Measurements from ENCODE around the gene DHRS2. TPM values are rescaled to one million over a fixed set of nuclear protein-coding genes. Genes with fewer than 3 reads are reported as not detected.

Gene DHRS2
- total RNA-seq, 4 donors from 2014 or later, result 0.24 TPM; not detected in 3

- DNase-seq (ENCODE audit: low spot score) (no peak), ATAC-seq (ENCODE audit: low FRiP score) (no peak)
- TF ChIP-seq CTCF (IDR thresholded peaks at IDR 0.05), result no peak
These were observed 34.7 kb upstream of the DHRS2 start for GRCh38 chr14:23601424-23601823.

GRCh38 chr14:23601845-23602180, 34.4 kb upstream of the DHRS2 start:
- ATAC-seq (ENCODE audit: low FRiP score), result no peak
- DNase-seq (ENCODE audit: low spot score), result no peak
- no peak for TF ChIP-seq CTCF (IDR thresholded peaks at IDR 0.05)

GRCh38 chr14:23602181-23603095, 33.7 kb upstream of the DHRS2 start:
- no peak for TF ChIP-seq CTCF (IDR thresholded peaks at IDR 0.05)
- DNase-seq (ENCODE audit: low spot score) (no peak), ATAC-seq (ENCODE audit: low FRiP score) (no peak)

GRCh38 chr14:23603103-23603502, 33.1 kb upstream of the DHRS2 start:
- no peak for ATAC-seq (ENCODE audit: low FRiP score)

GRCh38 chr14:23604148-23604547, 32.0 kb upstream of the DHRS2 start:
- ATAC-seq (ENCODE audit: low FRiP score), result no peak
- DNase-seq (ENCODE audit: low spot score), result no peak

More at GRCh38 chr14:23603103-23603502, 33.1 kb upstream of the DHRS2 start:
- no peak for TF ChIP-seq CTCF (IDR thresholded peaks at IDR 0.05)
- no peak for DNase-seq (ENCODE audit: low spot score)

GRCh38 chr14:23604675-23605170, 31.4 kb upstream of the DHRS2 start:
- DNase-seq (ENCODE audit: low spot score) (no peak), ATAC-seq (ENCODE audit: low FRiP score) (no peak)
- no peak for TF ChIP-seq CTCF (IDR thresholded peaks at IDR 0.05)

More at GRCh38 chr14:23604148-23604547, 32.0 kb upstream of the DHRS2 start:
- no peak for TF ChIP-seq CTCF (IDR thresholded peaks at IDR 0.05)

Data from omental fat pad (tissue), 4 donors.